OCI-LY3 (cell line): ENCODE data around the gene FAM3C.

ENCODE experiments used
- EZH2phosphoT487 ChIP-seq: fragments of 200-600 bp; shearing (Covaris generic); IDR thresholded peaks from 2 replicates; pipeline ENCODE4 v1.6.1; 2018; ENCODE audit warnings: antibody characterized with exemption, mixed run types, low read depth
- TF ChIP-seq, protein P1 (sequence below): fragments of 200-600, 300-600 bp; sonication (generic); IDR thresholded peaks from 2 replicates; pipeline ENCODE4 v1.5.1; 2014; ENCODE audit warnings: antibody characterized with exemption, low read length, low read depth

DNA sequence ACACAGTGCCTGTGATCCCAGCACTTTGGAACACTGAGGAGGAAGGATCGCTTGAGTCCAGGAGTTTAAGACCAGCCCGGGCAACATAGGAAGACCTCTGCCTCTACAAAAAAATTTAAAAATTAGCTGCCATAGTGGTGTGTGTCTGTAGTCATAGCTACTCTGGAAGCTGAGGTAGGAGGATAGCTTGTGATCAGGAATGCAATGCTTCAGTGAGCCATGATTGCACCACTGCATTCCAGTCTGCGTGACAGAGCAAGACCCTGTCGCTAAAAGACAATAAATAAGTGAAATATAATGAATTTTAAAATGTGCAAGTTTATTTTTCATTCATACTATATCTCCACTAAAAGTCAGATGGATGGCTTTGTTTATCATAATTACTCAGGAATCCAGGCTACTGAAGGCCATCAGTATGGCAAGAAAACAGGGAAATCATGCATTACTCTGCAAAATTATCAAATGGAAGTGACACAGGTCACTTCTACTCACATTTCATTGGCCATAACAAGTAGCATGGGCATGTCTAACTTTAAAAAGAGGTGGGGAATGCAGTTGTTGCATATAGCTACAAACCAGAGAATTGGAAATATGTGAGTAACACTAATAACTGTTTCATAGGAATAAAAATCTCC lies 32.9 kb upstream of the FAM3C start:
- TF ChIP-seq, protein P1, sequence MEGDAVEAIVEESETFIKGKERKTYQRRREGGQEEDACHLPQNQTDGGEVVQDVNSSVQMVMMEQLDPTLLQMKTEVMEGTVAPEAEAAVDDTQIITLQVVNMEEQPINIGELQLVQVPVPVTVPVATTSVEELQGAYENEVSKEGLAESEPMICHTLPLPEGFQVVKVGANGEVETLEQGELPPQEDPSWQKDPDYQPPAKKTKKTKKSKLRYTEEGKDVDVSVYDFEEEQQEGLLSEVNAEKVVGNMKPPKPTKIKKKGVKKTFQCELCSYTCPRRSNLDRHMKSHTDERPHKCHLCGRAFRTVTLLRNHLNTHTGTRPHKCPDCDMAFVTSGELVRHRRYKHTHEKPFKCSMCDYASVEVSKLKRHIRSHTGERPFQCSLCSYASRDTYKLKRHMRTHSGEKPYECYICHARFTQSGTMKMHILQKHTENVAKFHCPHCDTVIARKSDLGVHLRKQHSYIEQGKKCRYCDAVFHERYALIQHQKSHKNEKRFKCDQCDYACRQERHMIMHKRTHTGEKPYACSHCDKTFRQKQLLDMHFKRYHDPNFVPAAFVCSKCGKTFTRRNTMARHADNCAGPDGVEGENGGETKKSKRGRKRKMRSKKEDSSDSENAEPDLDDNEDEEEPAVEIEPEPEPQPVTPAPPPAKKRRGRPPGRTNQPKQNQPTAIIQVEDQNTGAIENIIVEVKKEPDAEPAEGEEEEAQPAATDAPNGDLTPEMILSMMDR: no peak
- TF ChIP-seq EZH2phosphoT487: no peak
